H9 (cell line): ENCODE results near the gene MAGEE1. TPM values are rescaled to one million over a fixed set of nuclear protein-coding genes. Genes with fewer than 3 reads are reported as not detected.
A peak's percentile ranks its signal among the peaks of the same experiment; 100 is the strongest.

Experiments
- DNase-seq: peaks from one replicate; pipeline ENCODE4 v3.0.0-alpha.2; 2017
- H2AFZ ChIP-seq: one replicate; pipeline ENCODE4 v1.6.1; 2013; ENCODE audit warnings: mild to moderate bottlenecking, low read length, control low read depth, moderate library complexity
- H2AK5ac ChIP-seq: 2 replicates; pipeline ENCODE4 v1.6.1; 2013; ENCODE audit warnings: low read length, control low read depth, mixed read lengths; ENCODE audit not compliant: insufficient read length
- H2BK120ac ChIP-seq: one replicate; pipeline ENCODE4 v1.6.1; 2013; ENCODE audit warnings: low read depth, mild to moderate bottlenecking, low read length, control low read depth, inconsistent platforms; ENCODE audit not compliant: poor library complexity, severe bottlenecking
- H2BK12ac ChIP-seq: 2 replicates; pipeline ENCODE4 v1.6.1; 2013; ENCODE audit warnings: low read length, control low read depth, mixed read lengths, low read depth; ENCODE audit not compliant: insufficient read length
- H2BK15ac ChIP-seq: 2 replicates; pipeline ENCODE4 v1.6.1; 2013; ENCODE audit warnings: low read depth, low read length, control low read depth
- H2BK20ac ChIP-seq: one replicate; pipeline ENCODE4 v1.6.1; 2013; ENCODE audit warnings: low read depth, mild to moderate bottlenecking, low read length, control low read depth, inconsistent platforms; ENCODE audit not compliant: poor library complexity, severe bottlenecking
- H2BK5ac ChIP-seq: 2 replicates; pipeline ENCODE4 v1.6.1; 2013; ENCODE audit warnings: low read length, control low read depth, mixed read lengths; ENCODE audit not compliant: insufficient read length
- H3K14ac ChIP-seq: 2 replicates; pipeline ENCODE4 v1.6.1; 2013; ENCODE audit warnings: low read length, control low read depth; ENCODE audit not compliant: insufficient read depth
- H3K18ac ChIP-seq: 2 replicates; pipeline ENCODE4 v1.6.1; 2013; ENCODE audit warnings: low read depth, mild to moderate bottlenecking, mixed read lengths, low read length, control low read depth; ENCODE audit not compliant: insufficient read length
- H3K23ac ChIP-seq: 2 replicates; pipeline ENCODE4 v1.6.1; 2013; ENCODE audit warnings: low read length, control low read depth, mixed read lengths, low read depth; ENCODE audit not compliant: insufficient read length
- H3K23me2 ChIP-seq: 2 replicates; pipeline ENCODE4 v1.6.1; 2013; ENCODE audit warnings: low read depth, mild to moderate bottlenecking, mixed read lengths, low read length, control low read depth; ENCODE audit not compliant: insufficient read length, poor library complexity, severe bottlenecking
- H3K27ac ChIP-seq: 2 replicates; pipeline ENCODE4 v1.5.1; 2013; ENCODE audit warnings: low read length, control low read depth, mixed read lengths, low read depth; ENCODE audit not compliant: insufficient read length
- H3K27me3 ChIP-seq: 2 replicates; pipeline ENCODE4 v1.6.1; 2013; ENCODE audit warnings: low read length, control low read depth, inconsistent platforms; ENCODE audit not compliant: insufficient read depth
- H3K4ac ChIP-seq: 2 replicates; pipeline ENCODE4 v1.6.1; 2013; ENCODE audit warnings: low read depth, mild to moderate bottlenecking, control low read depth, inconsistent platforms, low read length, moderate library complexity
- H3K4me1 ChIP-seq: 2 replicates; pipeline ENCODE4 v1.6.1; 2013; ENCODE audit warnings: low read length, control low read depth, inconsistent platforms; ENCODE audit not compliant: insufficient read depth
- H3K4me2 ChIP-seq: 2 replicates; pipeline ENCODE4 v1.6.1; 2013; ENCODE audit warnings: low read length, control low read depth, mixed read lengths; ENCODE audit not compliant: insufficient read length, insufficient read depth
- H3K56ac ChIP-seq: 2 replicates; pipeline ENCODE4 v1.6.1; 2013; ENCODE audit warnings: low read depth, mild to moderate bottlenecking, mixed read lengths, low read length, control low read depth; ENCODE audit not compliant: insufficient read length
- H3K79me1 ChIP-seq: 2 replicates; pipeline ENCODE4 v1.6.1; 2013; ENCODE audit warnings: low read depth, mild to moderate bottlenecking, moderate library complexity, low read length, control low read depth, inconsistent platforms; ENCODE audit not compliant: insufficient read depth, poor library complexity, severe bottlenecking
- H3K79me2 ChIP-seq: 2 replicates; pipeline ENCODE4 v1.6.1; 2013; ENCODE audit warnings: low read length, control low read depth, inconsistent platforms; ENCODE audit not compliant: insufficient read depth
- H3K9ac ChIP-seq: 2 replicates; pipeline ENCODE4 v1.6.1; 2013; ENCODE audit warnings: low read length, control low read depth, mixed read lengths; ENCODE audit not compliant: insufficient read length; ENCODE audit errors: extremely low read depth
- H3K9me3 ChIP-seq: one replicate; pipeline ENCODE4 v1.6.1; 2013; ENCODE audit warnings: low read depth, low read length, inconsistent platforms; ENCODE audit not compliant: control insufficient read depth
- H3T11ph ChIP-seq: one replicate; pipeline ENCODE4 v1.6.1; 2013; ENCODE audit warnings: mild to moderate bottlenecking, low read length, control low read depth, inconsistent platforms
- H4K20me1 ChIP-seq: one replicate; pipeline ENCODE4 v1.6.1; 2013; ENCODE audit not compliant: control insufficient read depth, insufficient read length, insufficient read depth
- H4K5ac ChIP-seq: 2 replicates; pipeline ENCODE4 v1.6.1; 2013; ENCODE audit warnings: low read depth, mild to moderate bottlenecking, mixed read lengths, low read length, control low read depth; ENCODE audit not compliant: insufficient read length
- H4K8ac ChIP-seq: replicated peaks from 2 replicates; pipeline ENCODE4 v1.6.1; 2013; ENCODE audit warnings: low read length, control low read depth, mixed read lengths, low read depth; ENCODE audit not compliant: insufficient read length
- H4K91ac ChIP-seq: 2 replicates; pipeline ENCODE4 v1.6.1; 2013; ENCODE audit warnings: low read depth, mild to moderate bottlenecking, moderate library complexity, mixed read lengths, low read length, control low read depth; ENCODE audit not compliant: insufficient read length
- H3K27ac Mint-ChIP-seq, 3 experiments: 2 replicates in 2 of 3; 3 replicates in 1 of 3; pipeline ENCODE4 v1.8.0; 2020 to 2021; ENCODE audit warnings: mixed read lengths in 3 of 3, mild to moderate bottlenecking in 1 of 3, moderate library complexity in 1 of 3
- H3K27me3 Mint-ChIP-seq: 2 replicates; pipeline ENCODE4 v1.8.0; 2021; ENCODE audit warnings: low read depth, mild to moderate bottlenecking, moderate library complexity, mixed read lengths
- H3K36me3 Mint-ChIP-seq, 3 experiments: 2 replicates in 2 of 3; 3 replicates in 1 of 3; pipeline ENCODE4 v1.8.0; 2020 to 2021; ENCODE audit warnings: low read depth in 3 of 3, mixed read lengths in 3 of 3; ENCODE audit not compliant: insufficient read depth in 1 of 3
- H3K4me1 Mint-ChIP-seq, 2 experiments: 2 replicates each; pipeline ENCODE4 v1.8.0; 2020; ENCODE audit warnings: mixed read lengths in 2 of 2
- H3K4me3 Mint-ChIP-seq, 2 experiments: 2 replicates in 1 of 2; 3 replicates in 1 of 2; pipeline ENCODE4 v1.8.0; 2020 to 2021; ENCODE audit warnings: mild to moderate bottlenecking in 2 of 2, mixed read lengths in 2 of 2, moderate library complexity in 1 of 2
- H3K9me3 Mint-ChIP-seq, 2 experiments: 2 replicates in 1 of 2; 3 replicates in 1 of 2; pipeline ENCODE4 v1.8.0; 2020; ENCODE audit warnings: mild to moderate bottlenecking in 2 of 2, mixed read lengths in 2 of 2, moderate library complexity in 1 of 2
- WGBS: extraction: QIAGEN DNeasy Blood & Tissue Kit; methylation state at CpG from one replicate; pipeline ENCODE4 v1.1.7; 2013; ENCODE audit warnings: missing lambda C conversion rate, low lambda C conversion rate, mixed read lengths; ENCODE audit not compliant: insufficient read length; ENCODE audit errors: extremely low coverage; 5-methylcytosine and 5-hydroxymethylcytosine counted together
- total RNA-seq: library from RNA; stranded (reverse); gene quantifications from 2 replicates; pipeline ENCODE4 v1.2.1, GENCODE V29; 2021
- TF ChIP-seq, protein P1 (sequence below): fragments of 200-600 bp; sonication (generic); conservative IDR thresholded peaks from 3 replicates; pipeline ENCODE4 v1.8.0; 2021; ENCODE audit warnings: antibody characterized with exemption, mild to moderate bottlenecking

Gene MAGEE1
- total RNA-seq, 1 experiment from 2014 or later = 4.2 TPM

DNA sequence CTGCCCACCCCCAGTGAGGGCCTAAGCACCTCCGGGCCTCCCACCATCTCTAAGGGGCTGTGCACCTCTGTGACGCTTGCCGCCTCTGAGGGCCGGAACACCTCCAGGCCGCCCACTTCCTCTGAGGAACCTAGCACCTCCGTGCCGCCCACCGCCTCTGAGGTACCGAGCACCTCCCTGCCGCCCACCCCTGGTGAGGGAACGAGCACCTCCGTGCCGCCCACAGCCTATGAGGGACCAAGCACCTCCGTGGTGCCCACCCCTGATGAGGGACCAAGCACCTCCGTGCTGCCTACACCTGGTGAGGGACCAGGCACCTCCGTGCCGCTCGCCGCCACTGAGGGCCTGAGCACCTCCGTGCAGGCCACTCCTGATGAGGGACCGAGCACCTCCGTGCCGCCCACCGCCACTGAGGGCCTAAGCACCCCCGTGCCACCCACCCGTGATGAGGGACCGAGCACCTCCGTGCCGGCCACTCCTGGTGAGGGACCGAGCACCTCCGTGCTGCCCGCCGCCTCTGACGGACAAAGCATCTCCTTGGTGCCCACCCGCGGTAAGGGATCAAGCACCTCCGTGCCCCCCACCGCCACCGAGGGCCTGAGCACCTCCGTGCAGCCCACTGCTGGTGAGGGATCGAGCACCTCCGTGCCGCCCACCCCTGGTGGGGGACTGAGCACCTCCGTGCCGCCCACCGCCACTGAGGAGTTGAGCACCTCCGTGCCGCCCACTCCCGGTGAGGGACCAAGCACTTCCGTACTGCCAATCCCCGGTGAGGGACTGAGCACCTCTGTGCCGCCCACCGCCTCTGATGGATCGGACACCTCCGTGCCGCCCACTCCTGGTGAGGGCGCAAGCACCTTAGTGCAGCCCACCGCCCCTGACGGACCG, 977 bp downstream of the MAGEE1 start:
- H3K9ac ChIP-seq = no peak overlapping the region
- peak overlapping the region; percentile 83 to 87 for H3K4me3 Mint-ChIP-seq

More for the DNA sequence above, 977 bp downstream of the MAGEE1 start:
- Histone ChIP-seq H3K4ac (no peak overlapping the region), H3K79me2 (no peaks in the 10 kb centered on the region; the same call in 1 of the 2 replicates), H3K56ac (no peak overlapping the region), H4K5ac (no peak overlapping the region), H3K18ac (no peak overlapping the region), H4K20me1 (no peaks in the 10 kb centered on the region), H3K23me2 (no peaks in the 10 kb centered on the region), H4K91ac (no peak overlapping the region), H3K14ac (no peak overlapping the region; the same call in 1 of the 2 replicates), H3K4me2 (peak overlapping the region; percentile 71), H3K4me1 (no peaks in the 10 kb centered on the region), H2AFZ (no peak overlapping the region), H3K27ac (no peak overlapping the region), H3T11ph (no peak overlapping the region), H3K79me1 (no peaks in the 10 kb centered on the region), H2AK5ac (no peak overlapping the region), H2BK15ac (no peak overlapping the region), H4K8ac (no peak overlapping the region), H2BK5ac (no peak overlapping the region), H2BK12ac (no peak overlapping the region), H3K27me3 (no peaks in the 10 kb centered on the region), H2BK120ac (no peak overlapping the region), H3K23ac (no peak overlapping the region), H2BK20ac (no peak overlapping the region), H3K9me3 (peaks cover 23% of the 10 kb centered on the region)
- H3K4me1 Mint-ChIP-seq = peaks cover 0 to 5% of the 10 kb centered on the region in 2 experiments; a peak in 1 of 4 replicates
- no peak overlapping the region for H3K27ac Mint-ChIP-seq
- peaks cover 3% of the 10 kb centered on the region; the same call in 1 of the 2 replicates for H3K27me3 Mint-ChIP-seq
- peaks cover 56 to 67% of the 10 kb centered on the region in 2 experiments for H3K9me3 Mint-ChIP-seq
- peaks cover 0 to 3% (median 0%) of the 10 kb centered on the region in 3 experiments; a peak in 2 of 7 replicates for H3K36me3 Mint-ChIP-seq
- WGBS = no CpG with 5 or more reads among the region's 60 CpGs
- TF ChIP-seq, protein P1, sequence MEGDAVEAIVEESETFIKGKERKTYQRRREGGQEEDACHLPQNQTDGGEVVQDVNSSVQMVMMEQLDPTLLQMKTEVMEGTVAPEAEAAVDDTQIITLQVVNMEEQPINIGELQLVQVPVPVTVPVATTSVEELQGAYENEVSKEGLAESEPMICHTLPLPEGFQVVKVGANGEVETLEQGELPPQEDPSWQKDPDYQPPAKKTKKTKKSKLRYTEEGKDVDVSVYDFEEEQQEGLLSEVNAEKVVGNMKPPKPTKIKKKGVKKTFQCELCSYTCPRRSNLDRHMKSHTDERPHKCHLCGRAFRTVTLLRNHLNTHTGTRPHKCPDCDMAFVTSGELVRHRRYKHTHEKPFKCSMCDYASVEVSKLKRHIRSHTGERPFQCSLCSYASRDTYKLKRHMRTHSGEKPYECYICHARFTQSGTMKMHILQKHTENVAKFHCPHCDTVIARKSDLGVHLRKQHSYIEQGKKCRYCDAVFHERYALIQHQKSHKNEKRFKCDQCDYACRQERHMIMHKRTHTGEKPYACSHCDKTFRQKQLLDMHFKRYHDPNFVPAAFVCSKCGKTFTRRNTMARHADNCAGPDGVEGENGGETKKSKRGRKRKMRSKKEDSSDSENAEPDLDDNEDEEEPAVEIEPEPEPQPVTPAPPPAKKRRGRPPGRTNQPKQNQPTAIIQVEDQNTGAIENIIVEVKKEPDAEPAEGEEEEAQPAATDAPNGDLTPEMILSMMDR = no peak
- peak; percentile 44 for DNase-seq
